OCI-LY3 (cell line): ENCODE data around the gene CLEC2L.

Source experiments
- H2AFZ ChIP-seq: fragments of 200-600, 300-600 bp; shearing (Covaris generic); 2 replicates; pipeline ENCODE4 v1.6.0; 2014; ENCODE audit warnings: antibody characterized with exemption, low read depth, low read length
- H3K27ac ChIP-seq: fragments of 200-600, 300-600 bp; sonication (generic); 2 replicates; pipeline ENCODE4 v1.5.1; 2014; ENCODE audit warnings: mild to moderate bottlenecking, low read length, moderate library complexity, mixed read lengths
- H3K27me3 ChIP-seq: fragments of 200-600, 300-600 bp; sonication (generic); 2 replicates; pipeline ENCODE4 v1.6.1; 2014; ENCODE audit warnings: low read depth, low read length, mixed read lengths
- H3K36me3 ChIP-seq: fragments of 200-600, 300-600 bp; sonication (generic); replicated peaks from 2 replicates; pipeline ENCODE3; 2014; ENCODE audit warnings: low read depth, low read length, mixed read lengths
- H3K4me1 ChIP-seq: fragments of 300-600, 200-600 bp; sonication (generic); 2 replicates; pipeline ENCODE4 v1.6.1; 2014; ENCODE audit warnings: low read length, mixed read lengths
- H3K4me2 ChIP-seq: fragments of 200-600, 300-600 bp; sonication (generic); 2 replicates; pipeline ENCODE4 v1.6.1; 2014; ENCODE audit warnings: low read length, mixed read lengths
- H3K4me3 ChIP-seq: fragments of 300-600, 200-600 bp; sonication (generic); 2 replicates; pipeline ENCODE4 v1.5.1; 2014; ENCODE audit warnings: antibody characterized with exemption, mild to moderate bottlenecking, low read length, moderate library complexity
- H3K79me2 ChIP-seq: fragments of 300-600, 200-600 bp; shearing (Covaris generic); 2 replicates; pipeline ENCODE4 v1.6.1; 2014; ENCODE audit warnings: mild to moderate bottlenecking, low read length, mixed read lengths
- H3K9ac ChIP-seq: fragments of 300-600, 200-600 bp; shearing (Covaris generic); 2 replicates; pipeline ENCODE4 v1.6.0; 2014; ENCODE audit warnings: mild to moderate bottlenecking, low read length, moderate library complexity
- H3K9me3 ChIP-seq: fragments of 200-600, 300-600 bp; shearing (Covaris generic); 2 replicates; pipeline ENCODE4 v1.6.1; 2014; ENCODE audit warnings: low read length, mixed read lengths; ENCODE audit not compliant: insufficient read depth
- H4K20me1 ChIP-seq: fragments of 200-600, 300-600 bp; sonication (generic); 2 replicates; pipeline ENCODE4 v1.6.1; 2016; ENCODE audit warnings: low read length, mixed read lengths; ENCODE audit not compliant: insufficient read depth
- CTCF ChIP-seq: fragments of 200-600, 300-600 bp; sonication (generic); IDR thresholded peaks from 2 replicates; pipeline ENCODE4 v1.5.1; 2014; ENCODE audit warnings: antibody characterized with exemption, low read length, low read depth
- EZH2phosphoT487 ChIP-seq: fragments of 200-600 bp; shearing (Covaris generic); IDR thresholded peaks from 2 replicates; pipeline ENCODE4 v1.6.1; 2018; ENCODE audit warnings: antibody characterized with exemption, mixed run types, low read depth

Gene CLEC2L

GRCh38 chr7:139571651-139572050 lies 48.2 kb downstream of the CLEC2L start:
- no peaks in the 10 kb centered on the region for H3K36me3 ChIP-seq
- no peaks in the 10 kb centered on the region for H3K79me2 ChIP-seq
- TF ChIP-seq EZH2phosphoT487 (no peak), CTCF (no peak)
- H3K9ac ChIP-seq: no peak overlapping the region
- no peaks in the 10 kb centered on the region for H3K4me1 ChIP-seq
- no peaks in the 10 kb centered on the region for H3K9me3 ChIP-seq
- no peaks in the 10 kb centered on the region; the same call in 1 of the 2 replicates for H3K27me3 ChIP-seq
- H3K27ac ChIP-seq: no peak overlapping the region
- no peak overlapping the region for H2AFZ ChIP-seq
- H3K4me3 ChIP-seq: no peak overlapping the region
- H4K20me1 ChIP-seq: no peaks in the 10 kb centered on the region
- H3K4me2 ChIP-seq: no peak overlapping the region

GRCh38 chr7:139572071-139572470 lies 48.6 kb downstream of the CLEC2L start:
- H3K9ac ChIP-seq: no peak overlapping the region
- H3K27me3 ChIP-seq: no peaks in the 10 kb centered on the region; the same call in 1 of the 2 replicates
- no peak overlapping the region for H3K4me2 ChIP-seq
- no peaks in the 10 kb centered on the region for H4K20me1 ChIP-seq
- H2AFZ ChIP-seq: no peak overlapping the region
- H3K4me1 ChIP-seq: no peaks in the 10 kb centered on the region
- H3K79me2 ChIP-seq: no peaks in the 10 kb centered on the region
- TF ChIP-seq EZH2phosphoT487 (no peak), CTCF (no peak)
- no peaks in the 10 kb centered on the region for H3K36me3 ChIP-seq
- H3K27ac ChIP-seq: no peak overlapping the region
- no peak overlapping the region for H3K4me3 ChIP-seq
- no peaks in the 10 kb centered on the region for H3K9me3 ChIP-seq

- no peak overlapping the region for H2AFZ ChIP-seq
- H3K79me2 ChIP-seq: no peaks in the 10 kb centered on the region
- no peak overlapping the region for H3K4me3 ChIP-seq
- H3K9ac ChIP-seq: no peak overlapping the region
- no peak overlapping the region for H3K4me2 ChIP-seq
- no peaks in the 10 kb centered on the region; the same call in 1 of the 2 replicates for H3K27me3 ChIP-seq
- no peaks in the 10 kb centered on the region for H4K20me1 ChIP-seq
- no peaks in the 10 kb centered on the region for H3K4me1 ChIP-seq
- H3K36me3 ChIP-seq: no peaks in the 10 kb centered on the region
- H3K27ac ChIP-seq: no peak overlapping the region
- no peaks in the 10 kb centered on the region for H3K9me3 ChIP-seq
- TF ChIP-seq EZH2phosphoT487 (no peak), CTCF (no peak)
These were observed 49.4 kb downstream of the CLEC2L start for GRCh38 chr7:139572704-139573385.

DNA sequence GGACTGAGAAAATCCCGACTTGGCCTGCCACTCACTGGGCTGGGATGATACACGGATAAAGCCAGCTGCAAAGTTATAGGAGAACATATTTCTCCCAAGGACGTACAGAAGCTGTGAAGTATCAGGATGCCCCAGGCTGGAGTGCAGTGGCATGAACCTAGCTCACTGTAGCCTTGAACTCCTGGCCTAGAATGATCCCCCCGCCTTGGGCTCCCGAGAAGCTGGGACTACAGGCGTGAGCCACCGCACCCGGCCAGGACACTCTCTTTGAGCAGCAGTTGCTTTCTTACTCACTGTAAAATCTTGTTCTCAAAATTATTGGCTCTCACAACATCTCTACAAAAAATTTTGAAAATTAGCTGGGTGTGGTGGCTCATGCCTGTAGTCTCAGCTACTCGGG lies 50.4 kb downstream of the CLEC2L start:
- Histone ChIP-seq H3K4me2 (no peak overlapping the region), H3K9ac (no peak overlapping the region), H4K20me1 (no peaks in the 10 kb centered on the region), H3K27me3 (no peaks in the 10 kb centered on the region; the same call in 1 of the 2 replicates), H3K4me3 (no peak overlapping the region), H3K27ac (no peak overlapping the region), H3K9me3 (no peaks in the 10 kb centered on the region), H2AFZ (no peak overlapping the region), H3K4me1 (no peaks in the 10 kb centered on the region), H3K79me2 (no peaks in the 10 kb centered on the region), H3K36me3 (no peaks in the 10 kb centered on the region)
- no peak for TF ChIP-seq EZH2phosphoT487
- TF ChIP-seq CTCF: no peak
